ENCODE data around the gene ELP2.
"Not testable (repeated sequence)": the region's sequence is repeated elsewhere in the genome, so short reads cannot be mapped to it uniquely, and the experiment has no call there.

ELP2 gene

GRCh38 chr18:36129300-36130038 lies at the start of gene ELP2, which contains the start of gene SLC39A6:
Gene ELP2 (plus strand): TSS chr18:36129899. CDS start chr18:36129934, 35 bp downstream.
Gene SLC39A6 (minus strand): TSS chr18:36129340. CDS start chr18:36127007, 2,333 bp downstream.
- peak; percentile 95 for DNase-seq

GRCh38 chr18:36081118-36081517 lies 48.6 kb upstream of the ELP2 start:
- DNase-seq, result not testable (repeated sequence)

GRCh38 chr18:36083729-36084128 lies 46.0 kb upstream of the ELP2 start:
- DNase-seq, result no peak

GRCh38 chr18:36085195-36085594 lies 44.5 kb upstream of the ELP2 start:
- no peak for DNase-seq

GRCh38 chr18:36086186-36086585 lies 43.5 kb upstream of the ELP2 start:
- DNase-seq, result no peak

GRCh38 chr18:36088256-36088655 lies 41.4 kb upstream of the ELP2 start:
- no peak for DNase-seq

- no peak for DNase-seq
Observed at GRCh38 chr18:36089001-36089400, 40.7 kb upstream of the ELP2 start.

- DNase-seq, result not testable (repeated sequence)
Observed at GRCh38 chr18:36092116-36092515, 37.6 kb upstream of the ELP2 start.

GRCh38 chr18:36094431-36094830 lies 35.3 kb upstream of the ELP2 start:
- no peak for DNase-seq

- DNase-seq, result peak; percentile 32
Observed at GRCh38 chr18:36095936-36096519, 33.7 kb upstream of the ELP2 start.

- DNase-seq, result no peak
Observed at GRCh38 chr18:36096955-36097354, 32.7 kb upstream of the ELP2 start.

GRCh38 chr18:36099311-36099710 lies 30.4 kb upstream of the ELP2 start:
- no peak for DNase-seq

- no peak for DNase-seq
Observed at GRCh38 chr18:36101943-36102342, 27.8 kb upstream of the ELP2 start.

- no peak for DNase-seq
Observed at GRCh38 chr18:36104749-36105148, 24.9 kb upstream of the ELP2 start.

GRCh38 chr18:36107477-36107876 lies 22.2 kb upstream of the ELP2 start:
- no peak for DNase-seq

GRCh38 chr18:36108196-36108595 lies 21.5 kb upstream of the ELP2 start:
- no peak for DNase-seq

GRCh38 chr18:36108601-36109000 lies 21.1 kb upstream of the ELP2 start:
- DNase-seq, result no peak

- DNase-seq, result no peak
Observed at GRCh38 chr18:36109737-36110136, 20.0 kb upstream of the ELP2 start.

- no peak for DNase-seq
Observed at GRCh38 chr18:36112302-36112701, 17.4 kb upstream of the ELP2 start.

GRCh38 chr18:36114251-36114650 lies 15.4 kb upstream of the ELP2 start:
- no peak for DNase-seq

- no peak for DNase-seq
Observed at GRCh38 chr18:36114738-36115137, 15.0 kb upstream of the ELP2 start.

GRCh38 chr18:36116771-36117170 lies 12.9 kb upstream of the ELP2 start:
- not testable (repeated sequence) for DNase-seq

- DNase-seq, result no peak
Observed at GRCh38 chr18:36120297-36120696, 9.4 kb upstream of the ELP2 start.

- no peak for DNase-seq
Observed at GRCh38 chr18:36124841-36125240, 4.9 kb upstream of the ELP2 start.

- DNase-seq, result no peak
Observed at GRCh38 chr18:36126668-36127067, 3.0 kb upstream of the ELP2 start.
